Cardiac fibroblast (primary cell): ENCODE results near the gene TCF4.
A peak's percentile ranks its signal among the peaks of the same experiment; 100 is the strongest.

ENCODE experiments used
- DNase-seq, 2 donors: peaks; one replicate each; pipeline versions ENCODE4 v3.0.0 to v3.0.0-alpha.2; 2010; ENCODE audit warnings: low read depth in 2 of 2
- H3K4me3 ChIP-seq, 2 donors: replicated peaks in 1 of 2; 1 replicate in 1 of 2; 2 replicates in 1 of 2; pipeline ENCODE4 v1.5.1; 2011; ENCODE audit warnings: low read depth in 2 of 2, low read length in 2 of 2, mild to moderate bottlenecking in 2 of 2, moderate library complexity in 1 of 2
- CTCF ChIP-seq: IDR thresholded peaks from one replicate; pipeline ENCODE4 v1.5.1; 2011; ENCODE audit warnings: low read depth, mild to moderate bottlenecking, low read length, inconsistent platforms

TCF4 gene

GRCh38 chr18:55503167-55503820 is 84.7 kb downstream of the TCF4 start:
- peak in 1 of 2 donors; percentile 52 for DNase-seq
- H3K4me3 ChIP-seq, result no peak overlapping the region
- TF ChIP-seq CTCF, result no peak

GRCh38 chr18:55501982-55502710 is 85.8 kb downstream of the TCF4 start:
- no peak for TF ChIP-seq CTCF
- H3K4me3 ChIP-seq, result no peak overlapping the region
- DNase-seq, result peak in 1 of 2 donors; percentile 60

GRCh38 chr18:55501579-55501978 is 86.4 kb downstream of the TCF4 start:
- no peak overlapping the region for H3K4me3 ChIP-seq

DNA sequence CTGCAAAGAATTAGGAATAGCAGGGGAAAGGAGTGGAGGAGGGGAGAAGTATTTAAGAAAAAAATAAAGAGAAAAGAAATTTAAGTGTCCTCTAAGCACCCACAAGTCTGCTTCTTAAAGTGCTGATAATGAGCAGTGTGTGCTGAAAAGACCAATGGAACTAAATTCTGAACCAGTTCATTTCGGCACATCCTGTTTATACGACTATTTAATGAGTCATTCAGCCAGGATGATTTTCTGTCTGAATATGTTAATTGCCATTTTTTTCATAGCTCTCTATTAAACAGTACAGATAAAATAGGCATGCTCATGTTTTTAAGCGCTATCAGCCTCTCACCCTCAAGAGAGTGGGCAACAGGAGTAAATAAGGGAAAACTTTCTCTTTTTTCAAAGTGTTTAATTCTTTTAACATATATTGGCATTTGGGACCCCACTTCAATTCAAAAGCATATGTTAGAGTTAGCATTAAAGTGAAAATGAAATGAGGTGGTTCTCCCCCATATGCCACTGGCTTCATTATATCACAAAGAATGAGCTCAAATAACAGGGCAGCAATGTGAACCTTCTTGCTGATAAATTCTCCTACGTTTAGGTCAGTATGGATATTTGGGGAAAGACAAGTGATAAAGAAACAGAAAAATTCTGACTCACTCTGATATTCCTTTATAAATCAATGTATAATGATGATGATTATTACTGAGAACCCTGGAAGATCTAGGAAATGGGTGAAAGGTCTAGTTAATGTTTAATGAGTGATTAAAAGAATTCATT is 87.5 kb downstream of the TCF4 start:
- no peak for TF ChIP-seq CTCF
- DNase-seq, result peak; percentile 76 to 88
- peak overlapping the region in 1 of 2 donors; percentile 26 for H3K4me3 ChIP-seq

More at GRCh38 chr18:55501579-55501978, 86.4 kb downstream of the TCF4 start:
- TF ChIP-seq CTCF, result no peak
- DNase-seq, result peak in 1 of 2 donors; percentile 44

- DNase-seq, result no peak
- TF ChIP-seq CTCF, result no peak
- no peak overlapping the region for H3K4me3 ChIP-seq
These were observed 88.5 kb downstream of the TCF4 start for GRCh38 chr18:55499526-55499925.

DNA sequence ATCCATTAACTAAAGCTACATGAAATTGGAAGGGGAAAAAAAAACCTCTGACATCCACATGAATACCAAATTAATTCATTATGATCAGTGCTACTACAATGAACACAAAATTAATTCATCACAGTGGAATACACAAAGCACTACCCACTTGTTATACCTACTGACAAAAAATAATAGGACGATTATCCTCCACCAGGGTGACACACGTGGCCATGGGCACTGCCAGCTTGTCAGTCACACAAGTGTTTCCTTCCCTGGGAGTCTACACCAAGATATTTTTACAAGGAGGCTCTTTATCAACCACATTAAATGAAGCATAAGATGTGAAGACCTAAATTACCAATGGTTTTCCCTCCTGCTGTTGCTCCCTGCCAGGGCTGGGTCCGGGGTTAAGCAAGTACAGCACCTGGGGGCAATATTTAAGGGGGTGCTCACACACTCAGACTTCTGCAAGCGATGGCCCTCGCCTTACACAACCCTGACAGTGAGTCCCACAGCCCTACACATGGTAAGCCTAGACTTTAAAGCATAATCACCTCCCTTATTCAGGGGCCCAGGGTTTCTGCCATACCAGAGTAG is 90.1 kb downstream of the TCF4 start:
- no peak for DNase-seq
- H3K4me3 ChIP-seq, result no peak overlapping the region

More for the DNA sequence above, 90.1 kb downstream of the TCF4 start:
- no peak for TF ChIP-seq CTCF
